GM18507 (cell line): ENCODE data around the gene OLFML2B.

Source experiments
- DNase-seq: peaks from one replicate; pipeline ENCODE4 v3.0.0; 2011; ENCODE audit warnings: low read depth; ENCODE audit not compliant: insufficient read length; ENCODE audit errors: extremely low spot score
- FAIRE-seq: peaks from 2 replicates; lab custom pipeline; 2011; peaks lifted over from hg19 to GRCh38; lab: Jason Lieb, UNC

Gene OLFML2B

GRCh38 chr1:161953256-161953920 lies 70.3 kb downstream of the OLFML2B start:
- FAIRE-seq: no peak
- DNase-seq: no peak

- DNase-seq: no peak
- no peak for FAIRE-seq
Measured at GRCh38 chr1:161952607-161953172, 71.0 kb downstream of the OLFML2B start.

GRCh38 chr1:161951646-161952045 lies 72.0 kb downstream of the OLFML2B start:
- DNase-seq (no peak), FAIRE-seq (no peak)

GRCh38 chr1:161950377-161950776 lies 73.3 kb downstream of the OLFML2B start:
- no peak for DNase-seq
- no peak for FAIRE-seq

GRCh38 chr1:161949548-161949947 lies 74.1 kb downstream of the OLFML2B start:
- FAIRE-seq (no peak), DNase-seq (no peak)

- FAIRE-seq (no peak), DNase-seq (no peak)
Measured at GRCh38 chr1:161948435-161948834, 75.2 kb downstream of the OLFML2B start.

GRCh38 chr1:161946071-161946987 lies 77.3 kb downstream of the OLFML2B start:
- FAIRE-seq: no peak
- no peak for DNase-seq

- DNase-seq (no peak), FAIRE-seq (no peak)
Measured at GRCh38 chr1:161945306-161946060, 78.2 kb downstream of the OLFML2B start.

GRCh38 chr1:161944381-161944780 lies 79.3 kb downstream of the OLFML2B start:
- no peak for DNase-seq

GRCh38 chr1:161943737-161944136 lies 79.9 kb downstream of the OLFML2B start:
- DNase-seq: no peak
- no peak for FAIRE-seq

More at GRCh38 chr1:161944381-161944780, 79.3 kb downstream of the OLFML2B start:
- FAIRE-seq: no peak

- FAIRE-seq (no peak), DNase-seq (no peak)
Measured at GRCh38 chr1:161941726-161942436, 81.8 kb downstream of the OLFML2B start.

- FAIRE-seq (no peak), DNase-seq (no peak)
Measured at GRCh38 chr1:161940866-161941591, 82.6 kb downstream of the OLFML2B start.

- no peak for DNase-seq
- no peak for FAIRE-seq
Measured at GRCh38 chr1:161936786-161937185, 86.9 kb downstream of the OLFML2B start.

- no peak for DNase-seq
Measured at GRCh38 chr1:161935264-161935663, 88.4 kb downstream of the OLFML2B start.

GRCh38 chr1:161933592-161934588 lies 89.8 kb downstream of the OLFML2B start:
- peak; percentile 53 for FAIRE-seq
- no peak for DNase-seq

More at GRCh38 chr1:161935264-161935663, 88.4 kb downstream of the OLFML2B start:
- FAIRE-seq: no peak
